IPS-18c (cell line): ENCODE data around the gene ARHGDIA.

Experiments used
- H3K4me3 ChIP-seq: 2 replicates; pipeline ENCODE4 v1.7.0; 2013; ENCODE audit warnings: low read depth, mild to moderate bottlenecking, low read length, moderate library complexity; ENCODE audit not compliant: insufficient read depth
- H3K9me3 ChIP-seq: one replicate; pipeline ENCODE4 v1.6.1; 2013; ENCODE audit warnings: mild to moderate bottlenecking, low read length, moderate library complexity; ENCODE audit not compliant: control insufficient read depth, insufficient read depth

The ARHGDIA gene

DNA sequence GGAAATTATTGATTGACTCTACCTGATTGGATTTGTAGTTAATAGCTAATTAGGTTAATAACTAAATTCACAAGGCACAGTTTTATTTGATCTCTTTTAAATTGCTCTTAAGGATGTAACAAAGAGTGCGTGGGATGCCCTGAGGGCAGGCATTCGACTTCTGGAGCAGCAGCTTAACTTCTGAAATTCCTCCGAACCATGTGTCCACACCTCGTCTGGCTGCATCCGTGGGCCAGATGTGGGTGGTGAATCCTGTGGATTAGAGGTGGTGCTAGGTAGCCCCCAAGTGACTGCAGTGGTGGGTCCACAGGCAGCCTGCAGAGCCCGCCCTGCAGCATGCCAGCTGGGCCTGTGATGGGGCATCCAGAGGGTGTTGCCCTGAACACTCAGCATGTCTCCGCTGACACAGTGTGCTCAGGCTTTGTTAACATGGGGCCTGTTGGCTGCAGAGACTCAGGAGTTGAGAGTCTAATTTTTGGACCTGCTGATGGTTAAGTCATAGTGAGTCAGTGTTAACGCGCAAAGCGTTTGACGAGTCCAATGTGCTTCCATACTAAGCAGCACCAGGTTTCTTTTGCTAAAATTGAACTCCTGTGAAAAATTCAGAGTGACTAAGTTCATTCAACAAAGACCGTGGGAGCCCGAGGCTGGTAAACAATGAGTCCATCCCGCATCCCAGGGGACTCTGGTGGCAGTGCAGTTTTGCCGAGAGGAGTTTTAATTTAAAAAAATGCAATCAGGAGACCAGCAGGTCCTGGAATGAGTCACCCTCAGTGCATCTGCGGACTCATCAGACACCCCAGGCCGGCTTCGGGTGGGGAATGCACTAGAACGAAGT is 27.1 kb upstream of the ARHGDIA start:
- Histone ChIP-seq H3K4me3 (no peak overlapping the region), H3K9me3 (no peaks in the 10 kb centered on the region)

DNA sequence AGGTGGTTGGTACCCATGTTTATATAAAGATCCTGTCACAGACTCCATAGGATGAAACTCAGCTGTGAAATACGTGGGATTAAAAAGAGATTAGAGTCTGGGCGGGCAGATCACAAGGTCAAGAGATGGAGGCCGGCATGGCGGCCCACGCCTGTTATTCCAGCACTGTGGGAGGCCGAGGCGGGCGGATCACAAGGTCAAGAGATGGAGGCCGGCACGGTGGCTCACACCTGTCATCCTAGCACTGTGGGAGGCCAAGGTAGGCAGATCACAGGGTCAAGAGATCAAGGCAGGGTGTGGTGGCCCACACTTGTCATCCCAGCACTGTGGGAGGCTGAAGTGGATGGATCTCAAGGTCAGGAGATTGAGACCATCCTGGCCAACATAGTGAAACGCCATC is 24.3 kb upstream of the ARHGDIA start:
- Histone ChIP-seq H3K4me3 (no peak overlapping the region), H3K9me3 (no peaks in the 10 kb centered on the region)

DNA sequence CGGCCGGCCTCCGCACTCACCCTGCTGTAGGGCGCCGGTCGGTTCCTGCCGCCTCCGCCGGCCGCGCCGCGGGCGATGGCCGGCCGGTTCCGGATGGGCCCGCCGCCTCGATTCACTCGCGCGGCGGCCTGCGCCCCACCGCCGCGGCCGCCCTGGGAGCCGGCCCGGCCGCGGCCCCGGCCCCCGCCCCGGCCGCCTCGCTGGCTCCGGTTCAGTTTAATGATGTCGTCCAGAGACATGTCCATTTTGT is 20.1 kb upstream of the ARHGDIA start:
- Histone ChIP-seq H3K4me3 (peak overlapping the region; percentile 83), H3K9me3 (no peaks in the 10 kb centered on the region)

DNA sequence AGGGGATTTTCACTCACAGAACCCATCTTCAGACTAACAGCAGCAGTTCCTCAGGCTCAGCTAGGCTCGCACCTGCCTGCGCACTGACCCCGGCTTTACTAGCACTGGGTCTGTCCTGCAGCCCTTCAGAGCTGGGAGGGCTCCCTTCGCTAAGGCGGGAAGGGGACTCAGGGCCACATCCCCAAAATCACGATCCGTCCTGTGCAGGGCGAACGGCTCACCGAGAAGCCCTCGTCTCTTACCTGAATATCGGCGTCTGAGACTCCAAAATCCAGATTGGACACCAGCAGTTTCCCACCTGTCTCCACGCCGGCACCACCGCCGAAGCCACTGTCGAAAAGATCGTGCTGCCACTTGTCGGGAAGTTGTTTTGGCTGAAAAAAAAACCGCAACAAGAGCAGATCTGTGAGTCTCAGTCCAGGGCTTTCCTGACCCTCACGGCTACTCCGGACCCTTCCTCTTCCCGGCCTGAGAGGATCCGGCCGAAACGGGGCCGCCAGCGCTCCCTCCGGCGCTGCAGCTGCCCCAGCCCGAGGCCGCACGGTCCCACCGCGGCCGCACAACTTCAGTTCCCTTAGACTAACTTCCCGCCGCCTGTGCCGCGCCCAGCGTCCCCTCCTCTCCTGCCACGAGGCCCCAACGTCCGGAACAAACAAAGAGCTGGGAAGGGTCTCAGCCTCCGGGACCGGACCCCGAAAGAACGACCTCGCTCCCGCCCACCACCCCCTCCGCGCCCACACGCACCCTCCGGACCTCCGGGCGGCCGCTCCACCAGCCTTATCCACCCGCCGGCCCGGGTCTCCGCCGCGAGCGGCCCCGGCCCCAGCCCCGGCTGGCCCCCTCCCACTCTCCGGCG is 19.5 kb upstream of the ARHGDIA start:
- no peaks in the 10 kb centered on the region for H3K9me3 ChIP-seq
- peak overlapping the region; percentile 83 for H3K4me3 ChIP-seq

DNA sequence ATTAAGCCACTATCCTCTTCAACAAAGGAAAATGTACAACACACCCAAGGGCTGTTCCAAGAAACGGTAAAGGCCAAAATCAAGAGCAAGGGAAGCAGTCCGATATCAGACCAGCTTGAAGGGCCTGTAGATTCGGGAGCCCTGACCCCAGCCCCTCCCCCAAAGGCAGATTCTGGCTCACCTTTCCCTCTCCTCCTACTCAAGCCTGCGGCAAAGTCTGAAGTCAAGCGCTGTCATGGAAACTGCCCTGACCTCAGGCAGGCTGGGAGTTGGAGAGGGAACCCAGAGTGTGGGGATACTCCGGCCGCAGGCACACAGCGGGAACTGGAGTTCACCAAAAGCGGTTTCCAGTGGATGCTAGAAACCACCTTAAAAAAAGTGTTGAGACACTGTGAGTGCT is 18.5 kb upstream of the ARHGDIA start:
- Histone ChIP-seq H3K4me3 (no peak overlapping the region), H3K9me3 (no peaks in the 10 kb centered on the region)

DNA sequence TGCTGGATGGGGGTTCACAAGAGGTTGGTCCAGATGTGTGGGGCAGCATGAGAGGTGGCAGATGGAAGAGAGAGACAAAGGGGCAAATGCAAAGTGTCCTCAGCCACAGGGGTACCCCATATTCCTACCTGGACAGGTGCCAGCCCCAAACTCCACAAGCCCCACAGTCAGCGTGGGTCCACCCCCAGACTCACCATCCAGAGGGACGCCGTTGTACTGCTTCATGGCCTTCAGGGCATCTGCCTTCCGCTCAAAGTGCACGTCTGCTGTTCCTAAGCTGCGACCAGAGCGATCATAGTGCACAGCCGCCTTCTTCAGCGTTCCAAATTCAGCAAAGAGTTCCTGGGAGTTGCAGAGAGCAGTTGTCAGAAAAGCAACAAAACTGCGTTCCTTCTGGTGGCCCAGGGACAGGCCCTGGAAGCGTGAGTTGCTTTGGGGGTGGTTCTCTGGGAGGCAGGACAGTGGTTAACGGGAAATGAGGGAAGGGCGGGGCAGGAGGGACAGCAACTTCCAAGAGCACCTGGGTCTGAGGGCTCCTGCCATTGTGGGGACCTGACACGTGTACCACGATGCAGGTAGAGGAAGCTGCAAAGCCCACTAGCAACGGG is 18.0 kb upstream of the ARHGDIA start:
- Histone ChIP-seq H3K4me3 (no peak overlapping the region), H3K9me3 (no peaks in the 10 kb centered on the region)

DNA sequence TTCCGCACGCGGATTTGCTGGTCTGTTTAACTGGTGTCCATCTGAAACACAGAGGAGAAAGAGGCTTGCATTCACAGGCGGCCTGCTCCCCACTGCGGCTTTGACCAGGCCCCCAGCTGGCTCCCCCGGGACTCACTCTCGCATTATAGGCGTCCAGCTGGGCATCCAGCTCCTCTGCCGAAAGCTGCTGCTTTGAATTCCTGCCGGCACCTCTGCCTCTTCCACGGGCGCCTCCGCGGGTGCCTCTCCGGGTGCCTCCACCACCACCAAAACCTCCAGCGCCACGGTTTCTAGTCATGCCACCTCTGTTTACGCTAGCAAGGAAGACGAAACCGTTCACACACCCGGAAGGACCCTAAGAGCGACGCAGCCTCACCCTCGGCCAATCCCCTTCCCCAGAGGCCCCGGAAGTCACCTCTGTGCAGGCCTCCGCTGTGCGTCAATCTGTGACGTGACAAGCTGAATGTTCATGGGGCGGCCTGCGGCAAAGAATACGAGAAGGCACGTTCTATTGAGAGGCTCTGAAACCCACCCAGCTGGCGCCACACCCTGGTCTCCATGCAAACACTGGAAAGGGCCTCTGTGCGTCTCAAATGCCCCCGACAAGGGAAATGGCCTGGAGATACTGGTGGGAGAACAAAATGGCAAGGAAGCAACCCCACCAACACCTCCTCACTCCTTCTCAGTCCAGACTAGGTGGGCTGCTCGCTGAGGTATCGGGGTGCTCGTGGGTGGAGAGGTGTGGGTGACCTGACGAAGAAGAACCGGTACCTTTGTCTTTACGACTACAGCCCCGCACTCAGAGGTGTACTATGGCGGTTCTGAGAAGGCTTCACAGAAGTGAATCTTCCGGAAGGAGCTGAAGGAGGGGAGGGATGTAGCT is 17.2 kb upstream of the ARHGDIA start:
- peaks cover 2% of the 10 kb centered on the region for H3K9me3 ChIP-seq
- no peak overlapping the region for H3K4me3 ChIP-seq

DNA sequence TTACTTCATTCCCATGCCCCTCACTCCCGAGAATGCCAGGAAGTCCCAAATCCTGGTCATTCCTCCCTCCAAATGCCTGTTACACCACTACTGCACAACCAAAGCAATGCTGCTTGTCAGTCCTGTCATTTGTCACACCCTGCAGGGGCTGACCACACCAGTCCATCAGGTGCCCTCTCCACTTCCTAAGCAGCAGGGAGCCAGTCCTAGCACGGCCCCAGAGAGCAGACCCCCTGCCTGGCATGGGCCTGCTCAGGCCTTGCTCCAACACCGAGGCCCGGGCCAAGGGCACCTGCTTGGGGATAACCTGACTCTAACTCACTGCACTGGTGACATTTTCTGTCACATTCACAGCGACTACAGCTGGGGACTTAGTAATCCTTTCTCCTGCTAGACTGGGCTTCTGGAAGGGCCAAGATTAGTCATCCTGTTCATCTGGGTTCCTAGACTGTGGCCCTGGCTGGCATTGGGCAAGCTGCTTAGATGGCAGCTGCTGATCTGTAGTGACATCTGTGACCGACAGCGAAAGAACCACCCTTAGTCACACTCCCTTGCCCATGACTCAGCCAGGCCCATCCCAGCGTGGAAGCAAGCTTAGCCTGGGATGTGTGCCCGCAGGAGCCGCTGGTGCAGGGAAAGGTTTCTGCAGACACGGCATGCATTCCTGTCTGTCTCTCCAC is 14.9 kb upstream of the ARHGDIA start:
- H3K9me3 ChIP-seq: peaks cover 2% of the 10 kb centered on the region

DNA sequence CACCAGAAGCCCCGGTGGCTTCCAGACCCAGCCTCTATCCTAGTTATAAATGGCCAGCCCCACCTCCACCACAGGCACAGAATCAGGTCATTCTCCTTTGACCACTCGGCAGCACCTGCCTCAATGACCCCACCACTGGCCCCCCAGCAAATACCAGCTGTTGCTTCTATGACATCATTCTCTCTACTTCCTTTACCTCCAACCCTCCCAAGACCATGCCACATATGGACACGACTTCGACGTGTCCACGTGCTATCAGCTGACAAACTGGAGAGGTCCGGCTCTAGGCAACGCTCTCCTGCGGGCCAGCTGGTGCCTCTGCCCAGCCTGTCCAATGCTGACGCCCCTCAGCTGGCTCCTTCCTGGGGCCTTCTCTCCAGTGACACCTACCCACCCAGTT is 14.3 kb upstream of the ARHGDIA start:
- Histone ChIP-seq H3K4me3 (no peak overlapping the region), H3K9me3 (peaks cover 2% of the 10 kb centered on the region)

More for the DNA sequence above, 14.9 kb upstream of the ARHGDIA start:
- no peak overlapping the region for H3K4me3 ChIP-seq

DNA sequence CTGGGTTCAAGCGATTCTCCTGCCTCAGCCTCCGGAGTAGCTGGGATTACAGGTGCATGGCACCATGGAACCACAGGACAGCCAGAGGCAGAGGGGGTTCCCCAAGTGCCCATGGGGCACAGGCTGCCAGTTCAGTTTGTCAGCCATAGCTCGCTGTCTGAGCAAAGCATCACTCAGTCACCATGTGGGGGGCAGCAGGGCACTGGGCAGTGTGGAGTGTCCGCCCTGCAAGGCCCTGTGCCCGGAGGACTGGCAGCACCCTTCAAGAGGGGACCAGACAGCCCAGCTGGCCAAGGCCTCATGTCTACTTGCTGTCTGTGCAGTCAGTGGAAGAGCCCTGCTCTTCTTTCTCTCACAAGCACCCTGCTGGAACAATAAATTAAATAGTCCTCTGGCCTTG is 13.8 kb upstream of the ARHGDIA start:
- Histone ChIP-seq H3K4me3 (no peak overlapping the region), H3K9me3 (peaks cover 2% of the 10 kb centered on the region)

DNA sequence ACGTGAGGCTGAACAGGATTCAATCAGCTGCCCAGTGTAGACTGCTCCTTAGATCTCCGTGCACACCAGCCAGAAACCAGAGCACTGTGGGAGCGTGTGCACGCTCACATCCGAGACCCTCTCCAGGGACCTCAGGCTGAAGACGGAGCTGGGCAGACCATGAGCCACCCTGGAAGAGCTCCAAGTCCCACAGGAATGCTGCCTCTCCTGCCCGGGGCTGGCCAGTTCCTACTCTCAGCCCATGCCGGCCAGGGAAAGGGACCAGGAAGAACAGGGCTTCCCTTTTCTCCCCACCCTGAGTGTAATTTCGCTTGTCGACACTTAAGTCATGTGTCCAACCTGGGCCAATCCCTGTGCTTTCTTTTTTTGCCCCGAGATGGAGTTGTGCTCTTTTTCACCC is 13.4 kb upstream of the ARHGDIA start:
- Histone ChIP-seq H3K4me3 (no peak overlapping the region), H3K9me3 (peaks cover 2% of the 10 kb centered on the region)

DNA sequence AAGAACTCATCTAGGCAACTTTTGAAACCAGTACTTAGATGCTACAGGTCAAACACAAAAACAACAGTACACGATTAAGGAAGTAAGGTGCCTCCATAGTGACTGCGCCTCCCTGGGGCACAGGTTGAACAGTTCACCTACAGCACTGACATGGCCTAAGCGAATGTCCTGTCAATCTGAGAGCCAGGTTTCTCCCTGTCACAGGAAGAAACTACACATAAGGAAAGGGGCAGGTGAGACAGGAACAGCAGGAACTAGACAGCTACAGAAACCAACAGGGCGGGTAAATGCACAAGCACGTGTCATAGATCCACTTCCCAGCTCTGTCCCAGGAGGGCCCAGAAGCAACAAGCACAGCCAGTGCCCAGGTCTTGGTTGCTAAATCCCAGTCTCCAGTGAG is 8.0 kb upstream of the ARHGDIA start:
- H3K9me3 ChIP-seq: peaks cover 2% of the 10 kb centered on the region
- no peak overlapping the region for H3K4me3 ChIP-seq

DNA sequence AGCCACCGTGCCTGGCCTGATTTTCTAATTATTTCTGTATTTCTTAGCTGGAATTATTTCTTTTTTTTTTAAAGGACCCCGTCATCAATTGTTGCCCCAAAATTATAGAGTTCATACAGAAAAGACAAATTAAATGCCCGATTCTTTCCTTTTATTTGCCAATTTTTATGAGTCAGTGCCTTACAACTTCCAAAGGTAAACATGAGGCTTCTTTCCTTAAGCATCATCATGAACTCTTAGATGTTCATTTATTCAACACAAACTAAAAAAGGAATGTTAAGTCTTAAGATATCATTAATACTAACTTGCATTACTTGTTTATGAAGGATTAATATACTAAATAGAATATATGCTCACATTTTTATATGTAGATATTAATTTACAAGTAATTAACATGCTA is 7.2 kb upstream of the ARHGDIA start:
- no peak overlapping the region for H3K4me3 ChIP-seq

DNA sequence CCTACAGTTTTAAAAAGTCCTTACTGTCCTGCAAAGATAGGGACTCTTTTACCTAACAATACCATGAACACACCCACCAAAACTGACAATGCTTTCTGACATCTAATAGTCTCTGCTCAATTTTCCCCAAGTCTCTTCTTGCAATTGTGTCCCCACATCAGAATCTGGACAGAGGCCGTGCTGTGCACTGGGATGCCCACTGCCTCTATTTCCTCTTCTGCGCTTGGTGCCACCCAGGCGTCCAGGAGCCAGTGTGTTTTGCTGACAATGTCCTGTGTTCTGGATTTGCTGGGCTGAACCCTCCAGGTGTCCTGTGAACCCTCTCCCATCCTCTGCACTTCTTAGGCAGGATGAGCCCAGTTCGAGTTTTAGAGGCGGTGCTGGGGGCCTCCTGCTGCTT is 6.4 kb upstream of the ARHGDIA start:
- no peak overlapping the region for H3K4me3 ChIP-seq
- H3K9me3 ChIP-seq: no peaks in the 10 kb centered on the region

More for the DNA sequence above, 7.2 kb upstream of the ARHGDIA start:
- no peaks in the 10 kb centered on the region for H3K9me3 ChIP-seq

DNA sequence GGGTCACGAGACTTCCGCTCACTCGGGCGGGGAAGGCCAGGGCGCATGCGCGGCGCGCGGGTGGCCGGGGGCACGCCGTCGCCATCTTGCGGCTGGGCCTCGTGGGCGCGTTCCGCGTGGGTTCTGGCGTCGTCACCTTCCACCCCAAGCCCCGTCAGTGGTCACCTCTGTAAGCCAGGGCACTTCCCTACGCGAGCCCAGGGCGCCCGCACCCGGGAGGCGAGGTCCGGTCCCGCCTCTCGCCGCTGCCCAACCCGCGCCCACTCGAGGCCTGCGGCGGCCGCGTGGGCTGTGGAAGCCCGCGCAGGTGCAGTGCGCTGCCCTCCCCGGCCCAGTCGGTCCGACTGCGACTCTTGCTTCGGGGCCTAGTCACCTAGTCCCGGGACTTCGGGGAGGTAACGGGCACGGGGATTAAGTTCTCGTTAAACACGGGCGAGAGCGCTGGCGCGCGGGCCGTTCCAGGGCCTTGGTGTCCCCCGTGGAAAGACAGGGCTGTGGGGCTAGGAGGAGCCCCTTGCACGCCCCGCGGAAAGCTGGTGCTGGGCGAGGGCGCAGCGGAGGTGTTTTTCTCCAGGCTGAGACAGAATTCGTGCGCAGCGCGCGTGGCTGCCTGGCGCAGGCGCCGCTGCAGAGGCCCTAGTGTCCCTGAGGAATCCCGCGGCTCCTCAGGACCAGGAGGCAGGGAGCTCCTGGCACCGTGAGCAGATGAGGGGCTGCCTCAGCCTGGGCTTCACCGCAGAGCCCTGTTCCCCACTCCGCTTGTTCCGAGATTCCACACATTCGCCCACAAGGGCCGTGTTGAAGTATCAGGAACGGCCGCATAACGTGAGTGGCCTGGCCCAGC is 472 bp upstream of the ARHGDIA start:
- peak overlapping the region; percentile 89 for H3K4me3 ChIP-seq

More for the DNA sequence above, 472 bp upstream of the ARHGDIA start:
- H3K9me3 ChIP-seq: no peaks in the 10 kb centered on the region
